OCI-LY7 (cell line): ENCODE results near the gene SLC5A12. TPM values are rescaled to one million over a fixed set of nuclear protein-coding genes. Genes with fewer than 3 reads are reported as not detected.

Experiments used
- BruUV-seq: library from RNA; stranded (reverse); fragments of 400-500 nt; replicated peaks from 2 replicates; lab custom pipeline; 2021; lab: Mats Ljungman, UMichigan
- CTCF ChIA-PET: fragments of 300-600 bp; sonication (Branson Sonifier 250); formaldehyde crosslinking; loops from one replicate; lab custom pipeline; 2022; ENCODE audit warnings: antibody characterized with exemption; ENCODE audit not compliant: unreplicated experiment; lab: Charles Lee
- POLR2A ChIA-PET: fragments of 300-600 bp; sonication (Branson Sonifier 250); formaldehyde crosslinking; loops from one replicate; lab custom pipeline; 2022; ENCODE audit warnings: antibody characterized with exemption; lab: Charles Lee
- DNase-seq: peaks from one replicate; pipeline ENCODE4 v3.0.0-alpha.2; 2015; ENCODE audit warnings: low spot score
- H2AFZ ChIP-seq: fragments of 200-600 bp; sonication (generic), shearing (Covaris generic); 2 replicates; pipeline ENCODE4 v1.6.1; 2014; ENCODE audit warnings: mild to moderate bottlenecking, antibody characterized with exemption, low read length, moderate library complexity
- H3K27ac ChIP-seq: fragments of 200-600 bp; sonication (generic); 2 replicates; pipeline ENCODE4 v1.5.1; 2014; ENCODE audit warnings: mixed run types, low read depth, mild to moderate bottlenecking, moderate library complexity, low read length, inconsistent platforms; ENCODE audit not compliant: poor library complexity, severe bottlenecking
- H3K36me3 ChIP-seq: fragments of 200-600 bp; sonication (generic); 2 replicates; pipeline ENCODE4 v1.6.1; 2014; ENCODE audit warnings: mild to moderate bottlenecking, antibody characterized with exemption, low read length, moderate library complexity, mixed read lengths; ENCODE audit not compliant: insufficient read depth
- H3K4me1 ChIP-seq: fragments of 200-600 bp; sonication (generic); 2 replicates; pipeline ENCODE4 v1.5.1; 2014; ENCODE audit warnings: mild to moderate bottlenecking, low read length; ENCODE audit not compliant: insufficient read depth, poor library complexity, severe bottlenecking
- H3K4me2 ChIP-seq: fragments of 200-600 bp; sonication (generic); 2 replicates; pipeline ENCODE4 v1.6.1; 2014; ENCODE audit warnings: mild to moderate bottlenecking, low read length
- H3K4me3 ChIP-seq: fragments of 200-600 bp; sonication (generic); 2 replicates; pipeline ENCODE4 v1.5.1; 2014; ENCODE audit warnings: mild to moderate bottlenecking, low read depth, low read length; ENCODE audit not compliant: poor library complexity, severe bottlenecking
- H3K79me2 ChIP-seq: fragments of 200-600 bp; sonication (generic); 2 replicates; pipeline ENCODE4 v1.6.1; 2016; ENCODE audit warnings: low read depth, mild to moderate bottlenecking, low read length, moderate library complexity, mixed read lengths; ENCODE audit not compliant: insufficient read depth
- H3K9me2 ChIP-seq: fragments of 200-600 bp; sonication (generic); 2 replicates; pipeline ENCODE4 v1.6.1; 2016; ENCODE audit warnings: mild to moderate bottlenecking, low read length, mixed read lengths; ENCODE audit not compliant: insufficient read depth
- H3K9me3 ChIP-seq: fragments of 200-600 bp; sonication (generic); 2 replicates; pipeline ENCODE4 v1.6.1; 2014; ENCODE audit warnings: mild to moderate bottlenecking, mixed run types, low read length, mixed read lengths
- H4K20me1 ChIP-seq: fragments of 200-600 bp; sonication (generic); 2 replicates; pipeline ENCODE4 v1.6.1; 2014; ENCODE audit warnings: mild to moderate bottlenecking, antibody characterized with exemption, low read length, moderate library complexity, mixed read lengths; ENCODE audit not compliant: insufficient read depth
- CTCF ChIP-seq: fragments of 200-600 bp; sonication (generic); conservative IDR thresholded peaks from 2 replicates; pipeline ENCODE4 v1.5.1; 2014; ENCODE audit warnings: mild to moderate bottlenecking, antibody characterized with exemption, low read length, moderate library complexity, mixed read lengths
- EZH2phosphoT487 ChIP-seq: fragments of 200-600 bp; sonication (generic); IDR thresholded peaks from 2 replicates; pipeline ENCODE4 v1.6.1; 2018; ENCODE audit warnings: low read depth, borderline replicate concordance, mild to moderate bottlenecking, mixed run types, antibody characterized with exemption, low read length, moderate library complexity, mixed read lengths
- intact Hi-C: fragments of 100-400 bp; cut with micrococcal nuclease; formaldehyde crosslinking; loops from one replicate; pipeline ENCODE4 v1.10.0; 2022; ENCODE audit not compliant: unreplicated experiment
- total RNA-seq, 2 experiments: library from RNA; depleted of rRNA in 1 of 2; stranded (reverse); fragments of >200 nt in 1 of 2; shearing (Covaris generic) in 1 of 2; gene quantifications; 2 replicates each; pipeline ENCODE4 v1.2.3, GENCODE V29; 2014 to 2022

Gene SLC5A12
- total RNA-seq, 2 experiments from 2014 or later: not detected

GRCh38 chr11:26749927-26750326 is 28.1 kb upstream of the SLC5A12 start:
- ChIA-PET CTCF (no interaction called here), POLR2A (interaction anchor here (0.6 kb wide), 1 partner anchor 44 kb away, joined by 4 read pairs; no protein-coding TSS in a partner anchor)
- Histone ChIP-seq H4K20me1 (no peaks in the 10 kb centered on the region), H3K4me1 (no peaks in the 10 kb centered on the region), H3K36me3 (no peaks in the 10 kb centered on the region), H3K9me3 (no peaks in the 10 kb centered on the region), H3K4me2 (no peak overlapping the region), H3K27ac (no peak overlapping the region), H3K9me2 (no peaks in the 10 kb centered on the region), H3K4me3 (no peak overlapping the region), H3K79me2 (no peaks in the 10 kb centered on the region), H2AFZ (no peak overlapping the region)
- intact Hi-C loops: loop anchor here (10.0 kb wide), 2 partner anchors 375 to 745 kb away; no protein-coding TSS in a partner anchor
- DNase-seq: no peak
- BruUV-seq: no TSS peak
- TF ChIP-seq CTCF: no peak
- TF ChIP-seq EZH2phosphoT487: no peak

- no peak for DNase-seq
- no peaks in the 10 kb centered on the region for H3K4me1 ChIP-seq
- H3K36me3 ChIP-seq: no peaks in the 10 kb centered on the region
- no peak overlapping the region for H3K4me3 ChIP-seq
- ChIA-PET CTCF (no interaction called here), POLR2A (no interaction called here)
- intact Hi-C loops: no loop called here
- no peaks in the 10 kb centered on the region for H3K9me3 ChIP-seq
- H3K9me2 ChIP-seq: no peaks in the 10 kb centered on the region
- no peaks in the 10 kb centered on the region for H3K79me2 ChIP-seq
- no peak overlapping the region for H3K27ac ChIP-seq
- H4K20me1 ChIP-seq: no peaks in the 10 kb centered on the region
- BruUV-seq: no TSS peak
- H3K4me2 ChIP-seq: no peak overlapping the region
- TF ChIP-seq EZH2phosphoT487: no peak
- no peak for TF ChIP-seq CTCF
- no peak overlapping the region for H2AFZ ChIP-seq
Measured at GRCh38 chr11:26743622-26744021, 21.8 kb upstream of the SLC5A12 start.

GRCh38 chr11:26742966-26743365 is 21.1 kb upstream of the SLC5A12 start:
- intact Hi-C loops: no loop called here
- H3K4me3 ChIP-seq: no peak overlapping the region
- H2AFZ ChIP-seq: no peak overlapping the region
- H3K9me3 ChIP-seq: no peaks in the 10 kb centered on the region
- ChIA-PET POLR2A (no interaction called here), CTCF (no interaction called here)
- H3K36me3 ChIP-seq: no peaks in the 10 kb centered on the region
- H3K27ac ChIP-seq: no peak overlapping the region
- no TSS peak for BruUV-seq
- DNase-seq: no peak
- no peaks in the 10 kb centered on the region for H3K9me2 ChIP-seq
- H4K20me1 ChIP-seq: no peaks in the 10 kb centered on the region
- TF ChIP-seq CTCF (no peak), EZH2phosphoT487 (no peak)
- no peaks in the 10 kb centered on the region for H3K4me1 ChIP-seq
- H3K79me2 ChIP-seq: no peaks in the 10 kb centered on the region
- no peak overlapping the region for H3K4me2 ChIP-seq
